Measurements from ENCODE around the gene PIK3C2G.

Gene PIK3C2G

DNA sequence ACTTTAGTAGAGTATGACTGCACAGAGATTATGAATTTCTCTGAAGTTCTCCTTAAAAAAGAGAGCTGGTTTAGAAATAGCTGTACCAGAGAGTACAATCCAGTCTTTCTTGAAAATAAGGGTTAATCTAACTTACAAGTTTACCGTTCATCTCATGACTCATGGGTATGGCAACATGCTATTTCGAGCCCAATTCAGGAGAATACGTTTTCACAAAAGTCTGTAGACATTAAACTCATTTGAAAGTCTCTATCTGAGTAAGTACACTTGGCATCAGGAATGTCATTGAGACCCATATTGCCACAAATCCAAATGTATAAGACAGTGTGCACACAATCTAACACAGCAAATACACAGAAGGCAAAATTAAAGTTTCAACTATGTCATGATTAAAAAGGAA is 160.5 kb downstream of the PIK3C2G start:
- no peak for DNase-seq

GRCh38 chr12:18422871-18423270 is 161.6 kb downstream of the PIK3C2G start:
- DNase-seq = no peak

- DNase-seq = no peak
These were observed 163.5 kb downstream of the PIK3C2G start for GRCh38 chr12:18424857-18425256.

GRCh38 chr12:18427520-18427919 is 166.2 kb downstream of the PIK3C2G start:
- DNase-seq = no peak

- no peak for DNase-seq
These were observed 167.1 kb downstream of the PIK3C2G start for GRCh38 chr12:18428416-18428815.

- DNase-seq = no peak
These were observed 168.0 kb downstream of the PIK3C2G start for GRCh38 chr12:18429366-18429765.

DNA sequence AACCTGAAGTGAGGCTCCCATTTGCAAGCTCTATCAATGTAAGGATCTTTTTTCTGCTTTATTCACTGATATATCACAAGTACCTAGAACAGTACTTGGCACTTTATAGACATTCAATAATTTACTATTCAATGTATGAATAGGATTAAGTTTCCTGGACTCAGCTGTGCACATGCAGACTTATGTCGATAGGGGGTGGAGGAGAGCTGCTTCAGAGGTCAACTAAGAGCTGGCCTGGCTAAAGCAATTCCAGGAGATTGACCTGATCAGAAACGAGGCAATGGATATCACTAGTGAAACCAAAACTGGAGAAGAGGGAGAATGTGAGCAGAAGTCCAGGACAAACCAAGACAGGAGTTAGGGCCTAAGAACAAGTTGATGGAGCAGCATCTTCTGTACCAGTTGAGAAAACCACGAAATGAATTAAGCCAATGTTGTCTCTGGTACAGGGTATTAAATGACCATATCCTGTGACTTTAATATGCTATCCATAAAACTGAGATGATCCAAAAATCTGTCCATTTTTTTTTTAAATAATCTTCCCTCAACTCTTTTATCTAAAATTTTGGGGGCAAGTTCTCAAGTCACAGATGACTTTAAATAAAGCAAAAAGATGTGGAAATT is 169.2 kb downstream of the PIK3C2G start:
- DNase-seq = no peak

DNA sequence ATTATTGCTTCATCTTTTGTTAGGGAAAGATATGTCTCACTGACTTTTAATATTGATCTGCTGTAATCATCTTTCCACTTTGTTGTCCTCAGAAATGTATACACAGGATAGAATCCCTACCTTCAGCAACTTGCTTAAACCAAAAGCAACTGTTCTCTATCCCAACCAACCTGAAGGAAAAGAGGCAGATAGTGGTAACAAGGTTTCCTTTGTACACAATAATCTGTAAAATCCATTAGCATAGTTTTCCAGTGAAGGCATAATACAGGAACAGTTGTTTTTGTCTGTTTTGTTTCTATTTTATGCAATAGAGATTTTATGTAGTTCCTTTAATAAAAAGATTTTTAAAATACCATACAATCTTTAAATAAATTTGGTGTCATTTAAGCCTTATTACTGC is 170.5 kb downstream of the PIK3C2G start:
- no peak for DNase-seq

DNA sequence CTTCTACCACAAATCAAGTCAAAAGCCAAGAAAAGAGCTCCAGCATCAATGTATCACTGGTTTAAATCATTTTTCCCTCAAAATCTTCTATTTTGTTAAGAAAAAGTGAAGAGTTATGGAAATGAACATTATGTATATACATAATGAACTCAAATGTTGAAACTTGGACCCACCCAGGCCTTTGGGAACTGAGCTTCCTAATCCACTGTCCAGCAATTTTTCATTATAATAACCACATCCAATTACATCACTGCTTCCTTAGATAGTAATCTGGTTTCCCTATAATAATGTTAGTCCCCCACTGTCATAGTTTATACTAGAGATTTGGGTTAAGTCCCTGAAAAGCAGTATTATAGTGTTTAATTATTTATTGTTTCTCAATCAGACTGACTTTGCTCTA is 170.9 kb downstream of the PIK3C2G start:
- no peak for DNase-seq

DNA sequence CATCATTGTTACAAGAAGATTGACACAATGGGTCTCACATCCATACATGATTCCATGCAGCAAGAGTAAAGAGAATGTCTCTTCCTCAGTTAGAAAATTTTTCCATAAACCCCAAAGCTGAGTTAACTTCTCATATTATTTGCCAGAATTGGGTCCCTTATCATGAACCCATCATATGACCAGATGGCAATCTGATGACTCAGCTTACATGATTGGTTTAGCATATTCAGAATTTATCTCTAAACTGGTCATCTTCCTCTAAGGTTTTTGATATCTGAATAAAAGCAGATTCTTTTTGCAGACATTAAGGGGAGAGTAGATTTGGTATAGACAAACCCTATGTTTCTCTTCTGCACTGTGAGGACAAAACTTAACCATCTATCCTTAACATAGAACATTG is 174.9 kb downstream of the PIK3C2G start:
- no peak for DNase-seq

DNA sequence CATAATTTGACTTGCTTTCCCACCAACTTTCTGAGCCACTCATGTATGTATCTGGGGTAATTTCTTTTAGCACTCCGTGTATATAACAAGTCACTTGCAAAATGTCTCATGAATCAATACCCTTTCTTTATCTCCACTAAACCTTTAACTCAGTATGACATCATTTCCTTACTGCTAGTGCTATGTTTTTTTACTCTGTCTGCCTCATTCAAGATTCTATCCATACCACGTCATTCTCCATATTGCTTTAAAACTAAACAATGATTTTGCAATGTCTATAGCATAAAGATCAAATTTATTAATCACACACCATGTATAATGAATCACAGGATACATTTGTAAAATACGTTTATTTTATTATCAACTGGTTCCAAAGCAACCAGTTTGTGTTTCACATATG is 178.2 kb downstream of the PIK3C2G start:
- no peak for DNase-seq

DNA sequence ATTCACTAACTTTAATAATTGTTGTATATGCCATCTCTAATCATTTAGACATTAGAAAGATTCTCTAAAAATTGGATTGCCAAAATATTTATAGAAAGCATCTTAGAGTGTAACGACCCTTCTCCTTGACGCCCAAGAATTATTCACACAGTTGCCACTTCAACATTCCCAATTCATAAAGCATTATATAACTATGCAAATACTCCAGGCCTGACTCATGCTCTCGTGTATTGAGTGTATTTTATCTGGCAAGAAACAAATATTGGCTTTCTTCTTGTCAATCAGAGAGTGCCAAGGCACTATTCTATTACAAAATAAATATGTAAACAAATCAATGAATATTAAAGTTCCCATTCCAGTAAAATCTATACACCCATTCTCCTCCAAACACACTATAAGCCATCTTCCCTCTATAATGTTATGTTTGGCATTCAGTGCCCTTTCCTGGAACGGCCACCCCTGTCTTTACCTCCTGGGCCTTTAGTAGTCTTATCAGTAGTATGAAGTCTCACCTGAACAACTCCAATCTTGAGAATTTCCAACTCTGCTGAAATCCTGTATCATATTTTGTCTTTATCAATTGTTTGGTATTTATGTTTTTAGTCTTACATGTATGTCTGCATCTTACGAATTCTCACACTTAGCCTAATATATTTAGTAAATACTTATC is 182.6 kb downstream of the PIK3C2G start:
- no peak for DNase-seq

- DNase-seq = no peak
These were observed 184.8 kb downstream of the PIK3C2G start for GRCh38 chr12:18446061-18446644.

DNA sequence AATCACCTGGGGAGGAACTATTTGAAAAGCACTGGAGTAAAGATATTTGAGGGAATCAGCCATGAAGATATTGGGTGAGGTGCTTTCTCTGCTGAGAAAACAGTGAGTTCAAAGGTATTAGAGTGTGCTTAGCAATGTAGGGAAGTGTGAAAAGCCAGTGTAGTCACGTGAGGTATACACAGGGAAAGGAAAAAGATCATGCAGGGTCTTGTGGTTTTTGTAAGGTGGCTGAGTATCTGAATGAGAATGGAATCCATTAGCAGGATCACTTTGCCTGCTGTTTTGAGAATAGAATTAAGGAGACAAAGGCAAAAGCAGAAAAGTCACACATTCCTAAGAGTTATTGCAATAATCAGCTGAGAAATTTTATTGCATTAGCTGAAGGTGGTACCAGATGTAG is 193.0 kb downstream of the PIK3C2G start:
- DNase-seq = no peak

DNA sequence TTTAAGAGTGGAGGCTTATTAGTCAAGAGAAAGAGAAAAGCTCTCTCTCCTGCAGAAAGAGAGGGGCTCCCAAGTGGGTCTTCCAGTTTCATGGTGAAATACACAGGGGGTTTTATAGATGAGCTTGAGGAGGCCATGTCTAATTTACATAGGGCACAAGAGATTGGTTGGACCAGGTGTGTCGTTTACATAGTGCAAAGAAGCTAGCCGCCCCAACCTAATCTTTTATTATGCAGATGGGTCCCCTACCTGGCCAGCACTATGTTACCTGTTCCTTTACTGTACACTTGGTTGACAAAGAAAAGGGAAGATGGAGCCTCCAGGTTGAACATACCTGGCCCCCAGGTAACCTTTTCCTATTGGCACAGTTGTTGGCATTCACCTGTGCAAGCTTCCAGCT is 195.0 kb downstream of the PIK3C2G start:
- no peak for DNase-seq

DNA sequence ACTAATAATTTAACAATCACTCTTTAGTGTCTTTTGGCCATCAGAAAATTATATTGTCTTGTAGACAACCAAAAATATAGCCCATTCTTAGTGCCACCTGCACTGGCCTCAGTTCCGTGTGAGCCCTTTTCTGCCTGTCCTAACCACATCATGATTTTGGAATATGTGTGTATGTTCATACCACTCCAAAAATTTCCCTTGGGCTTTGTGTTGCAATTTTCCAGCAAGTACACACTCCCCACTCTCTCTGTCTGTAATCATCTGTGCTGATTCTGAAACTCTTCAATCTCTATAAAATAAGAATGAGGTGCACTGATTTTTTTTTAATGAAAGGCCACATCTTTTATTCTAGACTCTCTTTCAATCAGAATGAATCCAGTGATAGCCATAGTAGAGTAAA is 196.0 kb downstream of the PIK3C2G start:
- DNase-seq = no peak

DNA sequence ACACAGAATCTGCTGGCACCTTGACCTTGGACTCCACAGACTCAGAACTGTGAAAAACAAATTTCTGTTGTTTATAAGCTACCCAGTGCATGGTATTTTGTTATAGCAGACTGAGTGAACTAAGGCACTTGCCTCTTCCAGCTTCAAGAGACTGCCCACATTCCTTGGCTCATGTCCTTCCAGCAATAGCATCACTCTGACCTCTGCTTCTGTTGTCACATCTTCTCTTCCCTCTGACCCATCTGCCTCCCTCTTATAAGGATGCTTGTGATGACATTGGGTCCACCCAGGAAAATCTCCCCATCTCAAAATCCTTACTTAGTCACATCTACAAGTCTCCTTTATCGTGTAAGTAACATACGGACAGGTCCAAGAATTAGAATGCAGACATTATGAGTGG is 200.4 kb downstream of the PIK3C2G start:
- DNase-seq = no peak

- DNase-seq = no peak
These were observed 201.1 kb downstream of the PIK3C2G start for GRCh38 chr12:18462442-18462841.

DNA sequence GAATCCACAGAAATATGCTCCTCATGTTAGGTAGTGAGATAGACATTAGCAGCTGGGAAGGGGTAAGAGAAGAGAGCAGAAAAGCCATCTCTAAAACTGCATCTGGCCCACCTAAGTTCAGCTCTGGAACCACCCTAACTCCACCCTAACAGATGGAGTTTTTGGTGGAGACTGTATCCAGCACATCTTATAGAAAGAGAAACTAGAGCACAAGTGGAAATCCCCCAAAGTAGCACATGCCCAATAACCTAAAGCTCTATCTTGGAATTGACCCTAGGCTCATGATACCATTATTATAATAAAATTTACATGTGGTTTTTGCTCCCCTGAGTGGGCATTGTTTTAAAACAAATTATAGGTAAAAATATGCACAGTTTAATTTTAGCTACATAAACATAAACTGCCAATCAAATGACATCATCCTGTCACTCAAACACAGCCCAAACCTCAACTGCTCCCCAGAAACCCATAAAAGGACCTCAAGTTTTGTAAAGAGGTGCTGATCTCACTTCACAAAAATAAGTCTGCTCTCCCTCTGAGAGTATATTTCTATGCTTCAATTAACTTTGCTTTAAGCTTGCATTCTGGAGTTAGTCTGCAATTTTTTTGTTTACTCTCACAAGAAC is 206.4 kb downstream of the PIK3C2G start:
- DNase-seq = no peak

GRCh38 chr12:18468246-18469075 is 207.1 kb downstream of the PIK3C2G start:
- no peak for DNase-seq

DNA sequence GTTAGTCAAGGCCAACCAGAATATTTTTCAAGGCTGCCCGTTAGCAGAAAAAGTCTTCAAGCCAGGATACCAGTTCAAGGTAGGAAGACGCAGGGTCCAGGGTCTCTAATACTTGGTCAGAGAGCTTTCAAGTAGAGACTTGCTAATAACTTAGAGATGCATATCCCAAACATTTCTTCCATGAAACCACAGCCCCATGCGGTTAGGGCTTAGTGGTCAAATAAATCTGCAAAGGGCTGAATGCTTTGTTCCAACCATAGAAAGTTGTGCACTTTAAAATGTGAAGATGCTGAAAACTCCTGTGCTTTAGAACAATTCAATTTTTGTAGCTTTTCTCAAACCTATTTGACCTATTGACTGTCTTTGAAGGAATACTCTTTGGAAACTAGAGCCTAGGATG is 208.9 kb downstream of the PIK3C2G start:
- DNase-seq = no peak

DNA sequence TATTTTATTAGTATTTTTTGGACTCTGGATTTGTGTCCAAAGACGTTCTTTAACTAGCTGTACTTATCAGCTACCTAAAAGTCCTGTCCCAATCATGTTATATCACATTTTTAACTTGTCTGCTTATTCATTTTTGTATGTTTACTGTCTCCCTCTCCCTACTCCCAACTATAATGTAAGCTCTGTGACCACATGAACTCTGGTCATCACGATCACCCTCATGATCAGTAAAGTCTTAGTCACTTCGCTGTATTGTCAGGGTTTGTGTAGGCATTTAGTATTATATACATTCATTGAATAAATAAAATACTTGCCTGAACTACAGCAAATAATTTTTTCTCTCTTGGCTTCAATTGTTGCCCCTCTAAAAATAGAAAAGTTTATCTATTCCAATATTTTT is 211.0 kb downstream of the PIK3C2G start:
- no peak for DNase-seq

GRCh38 chr12:18472806-18473205 is 211.5 kb downstream of the PIK3C2G start:
- DNase-seq = no peak
